HG03442 (cell line): Measurements from ENCODE around the gene CFAP20DC.
"Not testable (repeated sequence)": the region's sequence is repeated elsewhere in the genome, so short reads cannot be mapped to it uniquely, and the experiment has no call there.

Source experiments
- ATAC-seq: cut with Tn5 transposase; IDR thresholded peaks from one replicate; pipeline ENCODE4 v1.9.1; 2021; ENCODE audit warnings: mild to moderate bottlenecking, moderate library complexity; ENCODE audit not compliant: unreplicated experiment

The CFAP20DC gene

GRCh38 chr3:58874795-58875194, 175.0 kb downstream of the CFAP20DC start:
- peak; percentile 88 for ATAC-seq

DNA sequence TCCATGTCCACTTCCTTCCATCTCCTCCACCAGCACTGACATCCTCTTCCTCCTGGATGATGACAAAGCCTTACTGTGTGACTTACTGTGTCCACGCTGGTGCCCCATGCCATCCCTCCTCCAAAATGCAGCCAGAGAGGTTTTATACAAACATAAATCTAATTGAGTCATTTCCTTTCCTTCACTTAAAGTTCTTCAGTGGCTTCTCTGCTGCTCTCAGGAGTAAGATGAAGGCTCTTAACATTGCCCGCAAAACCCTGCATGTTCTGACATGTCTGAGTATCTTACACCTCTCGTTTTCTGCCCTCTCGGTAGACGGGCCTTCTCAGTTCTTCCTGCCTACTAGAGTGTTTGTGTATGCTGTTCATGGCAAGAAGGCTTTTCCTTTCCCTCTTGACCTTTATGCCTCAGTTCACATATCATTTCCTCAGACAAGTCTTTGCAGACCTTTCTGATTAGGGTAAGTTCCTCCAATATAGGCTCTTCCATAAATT, 175.5 kb downstream of the CFAP20DC start:
- peak; percentile 75 for ATAC-seq

GRCh38 chr3:58868097-58868779, 181.6 kb downstream of the CFAP20DC start:
- ATAC-seq, result no peak

DNA sequence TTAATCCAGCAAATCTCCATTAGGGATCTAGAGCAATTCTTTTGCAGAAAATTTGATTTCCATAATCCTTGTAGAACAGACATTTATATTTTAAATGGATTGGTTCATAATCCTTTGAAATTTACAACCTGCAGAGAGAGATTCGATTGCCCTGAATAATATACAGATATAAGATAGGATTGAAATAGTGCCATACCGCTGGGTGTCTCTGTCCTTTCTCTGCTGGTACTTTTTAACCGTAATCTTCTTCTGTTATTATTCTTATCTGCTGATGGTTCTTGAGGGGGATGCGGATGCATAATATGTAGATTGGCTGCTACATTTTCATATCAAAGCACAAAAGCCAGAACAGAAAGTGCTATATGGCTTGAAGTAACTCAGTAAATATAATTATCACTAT, 182.2 kb downstream of the CFAP20DC start:
- ATAC-seq, result no peak

GRCh38 chr3:58866079-58866478, 183.7 kb downstream of the CFAP20DC start:
- ATAC-seq, result no peak

GRCh38 chr3:58864480-58864879, 185.3 kb downstream of the CFAP20DC start:
- no peak for ATAC-seq

DNA sequence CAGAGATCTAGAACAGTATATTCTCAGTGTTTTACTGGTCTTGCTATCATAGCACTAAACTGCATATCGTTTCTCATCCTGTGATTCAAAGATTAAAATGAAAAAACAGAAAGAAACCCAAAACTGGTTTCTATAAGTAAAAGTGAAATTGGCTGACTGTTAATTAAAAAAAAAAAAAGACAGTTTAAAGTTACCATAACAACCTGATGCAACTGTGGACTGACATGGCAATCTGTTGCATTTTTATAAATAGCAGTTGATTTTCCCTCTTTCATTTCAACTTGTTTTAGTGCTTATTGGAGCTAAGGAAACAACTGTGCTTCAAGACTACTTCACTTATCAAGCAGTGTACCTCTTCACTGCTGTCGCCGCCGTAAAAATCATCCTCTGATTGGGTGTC, 186.6 kb downstream of the CFAP20DC start:
- ATAC-seq, result no peak

GRCh38 chr3:58861551-58861950, 188.3 kb downstream of the CFAP20DC start:
- ATAC-seq, result no peak

GRCh38 chr3:58858126-58858525, 191.7 kb downstream of the CFAP20DC start:
- no peak for ATAC-seq

- ATAC-seq, result no peak
These were observed 192.4 kb downstream of the CFAP20DC start for GRCh38 chr3:58857402-58857801.

- no peak for ATAC-seq
These were observed 201.0 kb downstream of the CFAP20DC start for GRCh38 chr3:58848826-58849225.

- ATAC-seq, result not testable (repeated sequence)
These were observed 207.6 kb downstream of the CFAP20DC start for GRCh38 chr3:58842050-58842747.

GRCh38 chr3:58840949-58841348, 208.9 kb downstream of the CFAP20DC start:
- no peak for ATAC-seq

- no peak for ATAC-seq
These were observed 209.9 kb downstream of the CFAP20DC start for GRCh38 chr3:58839964-58840363.

- no peak for ATAC-seq
These were observed 210.6 kb downstream of the CFAP20DC start for GRCh38 chr3:58839187-58839586.

GRCh38 chr3:58837856-58838255, 212.0 kb downstream of the CFAP20DC start:
- ATAC-seq, result no peak

DNA sequence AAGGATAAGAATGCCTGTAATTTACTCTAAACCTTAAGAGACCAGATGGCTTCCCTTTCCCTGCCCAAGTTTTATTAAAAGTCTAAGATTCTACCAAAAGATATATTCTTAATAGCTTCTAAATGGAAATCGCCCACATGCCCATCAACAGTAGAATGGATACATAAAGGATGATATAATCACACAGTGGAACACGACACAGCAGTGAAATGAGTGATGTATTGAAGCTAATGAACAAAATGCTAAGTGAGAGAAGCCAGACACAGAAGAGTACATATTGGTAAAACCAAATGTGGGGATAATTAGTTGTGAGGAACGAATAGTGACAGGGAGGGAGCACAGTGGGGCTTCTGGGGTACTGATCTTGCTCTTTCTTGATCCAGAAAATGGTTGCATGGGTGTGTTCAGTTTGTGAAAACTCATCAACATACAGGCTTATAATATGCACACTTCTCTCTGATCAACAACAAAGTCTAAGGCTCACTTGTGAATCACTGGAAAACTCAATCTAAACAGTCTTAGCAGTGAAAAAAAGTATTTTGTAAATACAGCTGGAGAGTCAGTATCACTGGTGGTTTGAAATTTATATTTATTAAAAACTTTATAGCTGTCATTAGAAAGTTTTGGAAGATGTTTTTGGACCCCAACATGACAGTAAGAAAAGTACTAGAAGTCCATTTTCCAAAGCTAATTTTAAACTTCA, 212.5 kb downstream of the CFAP20DC start:
- no peak for ATAC-seq

- no peak for ATAC-seq
These were observed 214.7 kb downstream of the CFAP20DC start for GRCh38 chr3:58835086-58835485.

DNA sequence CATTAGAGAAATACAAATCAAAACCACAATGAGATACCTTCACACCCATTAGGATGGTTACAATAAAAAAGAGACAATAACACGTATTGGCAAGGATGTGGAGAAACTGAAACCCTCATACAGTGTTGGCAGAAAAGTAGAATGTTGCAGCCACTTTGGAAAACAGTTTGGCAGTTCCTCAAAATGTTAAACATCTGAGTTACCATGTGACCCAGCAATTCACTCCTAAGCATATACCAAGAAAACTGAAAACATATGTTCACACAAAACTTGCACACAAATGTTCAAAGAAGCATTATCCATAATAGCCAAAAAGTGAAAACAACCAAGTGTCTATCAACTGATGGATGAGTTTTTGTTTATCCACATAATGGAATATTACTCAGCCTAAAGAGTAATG, 216.3 kb downstream of the CFAP20DC start:
- no peak for ATAC-seq

- ATAC-seq, result no peak
These were observed 220.4 kb downstream of the CFAP20DC start for GRCh38 chr3:58829321-58830000.

- no peak for ATAC-seq
These were observed 225.0 kb downstream of the CFAP20DC start for GRCh38 chr3:58824777-58825176.
